Neutrophil (primary cell): Measurements from ENCODE around the gene WWC1.

Source experiments
- H3K27ac ChIP-seq: fragments of 200-600 bp; sonication (generic); 2 replicates; pipeline ENCODE4 v1.5.1; 2016; ENCODE audit warnings: mild to moderate bottlenecking, moderate library complexity
- H3K27me3 ChIP-seq: fragments of 200-600 bp; sonication (generic); 2 replicates; pipeline ENCODE4 v1.6.0; 2016; ENCODE audit warnings: mild to moderate bottlenecking
- H3K36me3 ChIP-seq: fragments of 200-600 bp; sonication (generic); 2 replicates; pipeline ENCODE4 v1.5.1; 2017
- H3K4me1 ChIP-seq, 2 experiments: fragments of 200-600 bp in 1 of 2; sonication (generic) in 1 of 2; 1 replicate in 1 of 2; 2 replicates in 1 of 2; pipeline versions ENCODE4 v1.5.1 to v1.6.1; 2013 to 2016; ENCODE audit warnings: low read depth in 1 of 2, low read length in 1 of 2, mild to moderate bottlenecking in 1 of 2, moderate library complexity in 1 of 2; ENCODE audit not compliant: control insufficient read depth in 1 of 2, insufficient read depth in 1 of 2
- H3K4me3 ChIP-seq, 2 experiments: fragments of 200-600 bp in 1 of 2; sonication (generic) in 1 of 2; 1 replicate in 1 of 2; 2 replicates in 1 of 2; pipeline ENCODE4 v1.5.1; 2013 to 2016; ENCODE audit warnings: low read depth in 1 of 2, low read length in 1 of 2, mild to moderate bottlenecking in 1 of 2, moderate library complexity in 1 of 2
- H3K9me3 ChIP-seq: fragments of 200-600 bp; sonication (generic); 2 replicates; pipeline ENCODE4 v1.5.1; 2016
- TF ChIP-seq, protein P1 (sequence below): fragments of 200-600 bp; sonication (generic); IDR thresholded peaks from 2 replicates; pipeline ENCODE4 v1.5.1; 2016; ENCODE audit warnings: antibody characterized with exemption

Gene WWC1

DNA sequence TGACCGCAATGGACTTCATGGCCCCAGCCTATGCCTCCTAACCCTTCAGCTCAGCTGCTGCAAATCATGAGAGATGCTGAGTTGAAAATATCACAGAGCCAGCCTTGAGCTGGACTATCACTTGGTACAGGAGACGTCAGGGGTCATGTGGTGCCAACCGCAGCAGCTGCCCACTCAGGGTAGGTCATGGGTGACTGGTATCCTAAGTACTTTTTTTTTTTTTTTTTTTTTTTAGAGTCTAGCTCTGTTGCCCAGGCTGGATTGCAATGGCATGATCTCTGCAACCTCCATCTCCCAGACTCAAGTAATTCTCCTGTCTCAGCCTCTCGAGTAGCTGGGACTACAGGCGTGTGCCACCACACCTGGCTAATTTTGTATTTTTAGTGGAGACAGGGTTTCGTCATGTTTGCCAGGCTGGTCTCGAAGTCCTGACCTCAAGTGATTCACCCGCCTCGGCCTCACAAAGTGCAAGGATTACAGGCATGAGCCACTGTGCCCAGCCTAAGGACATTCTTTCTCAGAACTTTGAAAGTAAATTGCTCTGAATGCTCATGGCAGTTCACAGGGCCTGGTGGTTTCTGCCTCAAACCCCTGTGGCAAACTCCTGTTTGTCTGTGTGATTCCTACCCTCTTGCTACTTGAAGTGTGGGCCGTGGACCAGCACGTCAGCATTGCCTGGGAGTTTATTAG is 21.3 kb downstream of the WWC1 start:
- Histone ChIP-seq H3K36me3 (no peaks in the 10 kb centered on the region), H3K27ac (no peak overlapping the region), H3K9me3 (no peaks in the 10 kb centered on the region), H3K4me3 (no peak overlapping the region), H3K4me1 (no peaks in the 10 kb centered on the region), H3K27me3 (no peaks in the 10 kb centered on the region)
- TF ChIP-seq, protein P1, sequence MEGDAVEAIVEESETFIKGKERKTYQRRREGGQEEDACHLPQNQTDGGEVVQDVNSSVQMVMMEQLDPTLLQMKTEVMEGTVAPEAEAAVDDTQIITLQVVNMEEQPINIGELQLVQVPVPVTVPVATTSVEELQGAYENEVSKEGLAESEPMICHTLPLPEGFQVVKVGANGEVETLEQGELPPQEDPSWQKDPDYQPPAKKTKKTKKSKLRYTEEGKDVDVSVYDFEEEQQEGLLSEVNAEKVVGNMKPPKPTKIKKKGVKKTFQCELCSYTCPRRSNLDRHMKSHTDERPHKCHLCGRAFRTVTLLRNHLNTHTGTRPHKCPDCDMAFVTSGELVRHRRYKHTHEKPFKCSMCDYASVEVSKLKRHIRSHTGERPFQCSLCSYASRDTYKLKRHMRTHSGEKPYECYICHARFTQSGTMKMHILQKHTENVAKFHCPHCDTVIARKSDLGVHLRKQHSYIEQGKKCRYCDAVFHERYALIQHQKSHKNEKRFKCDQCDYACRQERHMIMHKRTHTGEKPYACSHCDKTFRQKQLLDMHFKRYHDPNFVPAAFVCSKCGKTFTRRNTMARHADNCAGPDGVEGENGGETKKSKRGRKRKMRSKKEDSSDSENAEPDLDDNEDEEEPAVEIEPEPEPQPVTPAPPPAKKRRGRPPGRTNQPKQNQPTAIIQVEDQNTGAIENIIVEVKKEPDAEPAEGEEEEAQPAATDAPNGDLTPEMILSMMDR: no peak

DNA sequence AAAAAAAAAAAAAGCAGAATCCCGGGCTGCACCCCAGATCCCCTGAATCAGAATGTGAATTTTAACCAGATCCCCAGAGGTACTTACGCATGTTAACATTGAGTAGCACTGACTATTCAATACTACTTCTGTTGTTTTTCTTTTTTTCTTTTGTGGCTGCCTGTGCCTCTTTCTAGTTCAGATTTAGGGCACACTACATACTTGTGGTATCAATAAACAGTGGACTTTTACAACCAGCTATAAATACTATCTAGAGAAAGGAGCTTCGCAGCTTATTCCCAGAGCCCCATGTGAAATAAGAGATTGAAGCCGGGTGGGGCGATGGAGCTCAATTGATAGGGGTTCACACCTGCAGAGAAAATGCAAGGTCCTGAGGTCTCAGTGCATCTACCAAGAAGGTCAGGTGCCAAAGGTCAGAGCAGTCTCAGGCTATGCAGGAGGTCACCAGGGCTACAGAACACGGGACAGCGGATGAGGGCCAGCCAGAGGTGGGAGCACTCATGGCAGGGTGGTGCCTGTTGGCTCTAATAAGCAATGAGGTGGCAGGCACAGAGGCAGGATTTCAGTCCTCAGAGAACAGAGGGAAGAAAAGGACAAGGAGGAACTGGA is 22.3 kb downstream of the WWC1 start:
- TF ChIP-seq, protein P1: no peak
- Histone ChIP-seq H3K4me1 (no peaks in the 10 kb centered on the region), H3K9me3 (no peaks in the 10 kb centered on the region), H3K36me3 (no peaks in the 10 kb centered on the region), H3K27me3 (no peaks in the 10 kb centered on the region), H3K27ac (no peak overlapping the region), H3K4me3 (no peak overlapping the region)

DNA sequence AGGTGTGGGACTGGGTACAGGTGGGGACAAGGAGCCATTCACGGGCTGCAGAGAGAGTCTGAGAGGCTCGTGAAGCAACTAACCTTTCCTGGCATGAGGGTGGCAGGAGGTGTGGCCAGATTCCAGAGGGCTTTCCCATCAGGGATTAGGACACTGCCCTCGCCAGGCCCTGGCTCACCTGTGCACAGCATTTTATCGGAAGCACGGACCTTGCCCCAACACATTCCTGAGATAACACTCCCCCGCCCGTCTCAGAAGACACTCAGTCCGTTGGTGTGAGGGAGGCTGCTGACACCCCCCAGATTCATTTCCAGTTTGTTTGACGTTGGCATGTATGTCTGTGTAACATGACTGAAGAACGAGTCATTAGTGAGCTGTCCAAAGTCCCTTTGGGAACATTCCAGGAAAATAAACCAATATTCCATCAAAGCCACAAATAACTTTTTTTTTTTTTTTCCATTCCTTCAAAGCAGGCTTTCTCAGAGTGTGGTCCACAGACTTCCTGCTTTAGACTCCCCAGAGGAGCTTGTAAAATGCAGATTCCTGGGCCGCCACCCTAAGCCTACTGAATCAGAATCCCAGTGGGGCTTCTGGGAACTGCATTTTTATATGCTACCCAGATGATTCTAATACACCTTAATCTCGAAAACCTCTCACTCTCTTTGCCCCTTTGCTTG is 23.4 kb downstream of the WWC1 start:
- TF ChIP-seq, protein P1: no peak
- Histone ChIP-seq H3K36me3 (no peaks in the 10 kb centered on the region), H3K27me3 (no peaks in the 10 kb centered on the region), H3K9me3 (no peaks in the 10 kb centered on the region), H3K27ac (no peak overlapping the region), H3K4me1 (no peaks in the 10 kb centered on the region), H3K4me3 (no peak overlapping the region)

DNA sequence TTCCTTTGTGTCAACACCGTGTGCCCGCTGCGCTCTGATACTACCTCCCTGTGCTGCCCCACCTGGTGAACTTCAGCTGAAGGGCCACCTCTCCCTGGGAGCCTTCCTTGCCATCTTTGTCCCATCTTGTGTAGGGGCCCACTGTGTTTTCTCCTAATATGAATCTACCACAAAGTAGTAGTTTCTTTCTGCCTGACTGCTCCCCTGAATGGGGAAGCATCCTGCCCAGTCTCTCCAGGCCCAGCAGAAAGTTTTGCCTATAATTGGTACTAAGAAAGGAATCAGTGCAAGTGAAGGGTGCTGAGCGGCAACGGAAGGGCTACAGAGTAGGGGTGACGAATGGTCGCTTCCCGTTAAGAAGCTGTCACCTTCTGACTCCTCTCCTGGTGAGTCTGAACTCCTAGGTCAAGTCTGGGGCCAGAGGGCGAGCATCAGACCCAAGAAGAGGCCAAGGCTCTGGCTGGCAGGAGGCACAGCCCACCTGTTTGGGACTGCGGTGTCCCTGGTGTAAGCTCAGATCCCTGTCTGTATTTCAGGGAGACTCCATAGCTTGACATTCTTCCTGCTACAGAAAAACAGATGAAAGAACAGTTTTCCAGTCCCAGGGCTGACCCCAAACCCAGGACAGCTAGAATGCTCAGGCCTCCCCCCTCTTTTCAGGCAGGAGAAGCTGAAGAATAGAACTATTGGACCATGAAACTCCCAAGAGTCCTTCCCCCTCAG is 24.1 kb downstream of the WWC1 start:
- Histone ChIP-seq H3K27me3 (no peaks in the 10 kb centered on the region), H3K9me3 (no peaks in the 10 kb centered on the region), H3K36me3 (no peaks in the 10 kb centered on the region), H3K4me1 (no peaks in the 10 kb centered on the region), H3K4me3 (no peak overlapping the region), H3K27ac (no peak overlapping the region)
- TF ChIP-seq, protein P1: no peak

DNA sequence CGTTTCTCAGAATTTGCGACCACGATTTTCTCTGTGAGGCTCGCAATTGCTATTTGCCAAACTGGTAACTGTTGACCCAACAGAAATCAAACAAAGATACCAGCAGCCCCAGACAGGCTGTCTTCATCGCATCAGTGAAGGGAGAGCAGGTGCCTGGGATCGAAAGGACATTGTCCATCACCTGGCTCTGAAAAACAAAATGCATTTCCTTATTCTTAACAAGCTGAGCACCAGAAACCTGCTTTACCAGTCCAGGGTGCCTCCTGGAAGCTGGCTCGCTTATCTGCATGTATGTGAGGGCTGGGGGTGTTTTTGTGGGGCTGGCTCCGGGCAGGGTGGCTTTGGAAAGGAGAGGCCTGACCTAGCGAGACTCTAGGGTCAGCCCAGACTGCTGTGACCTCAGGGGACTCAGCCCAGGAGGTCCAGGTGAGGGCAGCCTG is 24.7 kb downstream of the WWC1 start:
- no peak overlapping the region for H3K27ac ChIP-seq
- H3K9me3 ChIP-seq: no peaks in the 10 kb centered on the region
- no peaks in the 10 kb centered on the region for H3K4me1 ChIP-seq
- TF ChIP-seq, protein P1: no peak
- H3K4me3 ChIP-seq: no peak overlapping the region
- H3K36me3 ChIP-seq: no peaks in the 10 kb centered on the region
- no peaks in the 10 kb centered on the region for H3K27me3 ChIP-seq
